ENCODE data around the gene HSDL1.

Gene HSDL1

GRCh38 chr16:84144859-84145639 lies at the start of gene HSDL1, which contains the start of gene DNAAF1:
TSS of gene HSDL1 (minus strand) at chr16:84145177. CDS start at chr16:84131321, 13,856 bp downstream.
TSS of gene DNAAF1 (plus strand) at chr16:84145308. CDS start at chr16:84145441, 133 bp downstream.
- DNase-seq = no peak

DNA sequence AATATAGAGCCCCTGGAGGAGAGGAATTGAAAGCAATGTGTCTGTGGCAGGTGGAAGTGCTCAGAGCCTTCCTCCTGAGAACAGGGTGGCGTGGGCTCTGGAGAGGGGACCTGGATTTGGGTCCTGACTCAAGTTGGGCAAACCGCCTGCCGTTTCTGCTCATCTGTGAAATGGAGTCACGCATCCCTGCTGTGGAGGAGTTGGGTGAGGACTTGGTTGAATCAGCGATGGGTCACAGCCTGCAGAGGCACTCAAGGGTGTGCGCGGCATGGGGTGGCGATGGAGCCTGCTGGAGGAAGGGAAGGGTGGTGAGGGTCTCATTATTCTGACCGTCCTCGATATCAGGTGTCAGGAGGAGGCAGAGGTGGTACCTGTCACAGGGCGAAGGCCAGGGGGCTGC lies 49.0 kb upstream of the HSDL1 start:
- no peak for DNase-seq

DNA sequence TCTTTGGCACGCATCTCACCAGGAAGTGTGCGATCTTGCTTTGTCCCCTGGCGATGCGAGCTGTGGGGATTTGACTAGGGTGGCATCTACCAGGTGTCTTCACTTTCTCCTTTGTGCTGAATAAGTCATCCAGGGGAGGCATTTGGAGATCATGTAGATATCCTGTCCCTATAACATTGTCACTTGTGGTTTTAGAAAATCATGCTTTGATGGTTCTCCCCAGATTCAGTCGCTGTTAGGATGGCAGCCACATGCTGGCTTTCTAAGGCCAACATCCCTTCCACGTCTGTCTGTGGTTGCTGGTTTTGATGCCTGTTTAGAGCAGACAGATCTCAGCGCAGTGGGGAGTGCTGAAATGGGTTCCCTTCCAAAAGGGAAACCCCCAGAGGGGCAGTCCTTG lies 48.5 kb upstream of the HSDL1 start:
- no peak for DNase-seq

DNA sequence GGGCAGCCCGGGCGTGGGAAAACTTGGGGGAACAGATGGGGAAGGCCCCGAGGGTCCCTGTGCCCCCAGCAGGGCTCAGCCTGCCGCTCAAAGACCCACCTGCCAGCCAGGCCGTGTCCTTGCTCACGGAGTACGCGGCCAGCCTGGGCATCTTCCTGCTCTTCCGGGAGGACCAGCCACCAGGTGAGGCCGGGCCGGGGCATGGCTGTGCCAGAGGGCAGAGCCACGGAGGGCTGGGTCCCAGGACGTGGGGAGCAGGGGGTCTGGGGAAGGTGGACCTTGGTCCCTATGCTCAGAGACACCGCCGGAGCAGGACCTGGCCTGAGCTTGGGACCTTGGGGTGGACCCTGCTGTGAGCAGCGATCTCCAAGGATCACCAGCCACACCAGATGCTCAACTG lies 46.5 kb upstream of the HSDL1 start:
- DNase-seq = no peak

GRCh38 chr16:84190731-84191388 lies 45.9 kb upstream of the HSDL1 start, which contains the start of gene ADAD2:
TSS of gene ADAD2 (plus strand) at chr16:84191157. CDS start at chr16:84191231, 74 bp downstream.
- DNase-seq = no peak

DNA sequence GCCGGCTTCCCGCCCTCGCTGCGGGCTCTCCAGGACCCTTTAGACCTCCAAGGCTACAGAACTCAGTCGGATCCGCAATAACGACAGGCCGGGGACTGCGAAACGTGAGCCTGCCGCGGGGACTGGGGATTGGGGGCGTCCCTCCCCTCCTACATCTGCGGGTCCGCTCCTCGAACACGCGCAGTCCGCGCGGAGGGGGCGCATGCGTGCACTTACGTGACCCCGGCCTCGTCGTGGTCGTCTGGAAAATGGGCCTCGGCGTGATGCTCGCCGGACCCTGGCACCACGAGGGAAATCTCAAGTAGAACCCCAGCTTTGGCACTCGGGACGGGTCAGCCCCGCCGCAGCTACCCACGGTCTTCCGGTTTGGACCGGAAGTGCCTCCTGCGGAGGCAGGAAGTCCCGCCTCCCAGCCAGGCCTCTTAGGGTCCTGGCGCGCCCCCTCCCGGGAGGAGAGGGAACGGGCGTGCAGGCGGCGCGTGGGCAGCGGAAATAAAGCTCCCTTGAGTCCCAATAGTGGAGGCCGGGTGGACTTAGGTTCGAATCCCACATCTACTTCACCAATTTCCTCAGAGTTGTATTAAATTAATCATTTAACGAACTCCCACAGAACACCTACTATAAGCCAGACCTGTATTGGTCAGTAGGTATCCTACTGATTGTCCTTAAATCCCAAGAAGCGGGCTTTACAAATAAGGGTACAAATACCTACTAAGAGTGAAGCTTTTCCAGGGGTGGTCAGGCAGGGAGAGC lies 41.9 kb upstream of the HSDL1 start, which contains the start of gene TAF1C:
TAF1C (minus strand) TSS at position 373 of the 753 bp plus-strand sequence. CDS start 2,069 bp downstream, outside the sequence.
- peak; percentile 44 for DNase-seq

DNA sequence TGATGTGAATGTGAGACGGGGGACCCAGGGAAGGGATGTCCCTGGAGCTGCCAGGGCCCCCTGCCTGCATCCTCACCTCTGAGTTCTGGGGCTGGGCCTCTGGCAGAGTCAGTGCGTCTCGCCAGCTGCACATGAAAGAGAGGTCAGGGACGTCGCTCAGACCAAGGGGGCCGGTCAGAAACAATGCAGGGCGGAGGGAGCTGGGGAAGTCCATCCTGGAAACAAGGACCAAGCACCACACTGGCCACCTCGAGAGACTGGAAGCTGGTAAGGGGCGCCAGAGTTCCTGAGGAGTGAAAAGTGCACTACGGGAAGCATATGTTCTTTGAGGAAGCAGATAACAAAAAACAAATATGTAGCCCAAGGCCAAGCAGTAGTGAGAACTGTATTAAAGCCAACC lies 39.8 kb upstream of the HSDL1 start:
- no peak for DNase-seq

- DNase-seq = no peak
These were observed 39.1 kb upstream of the HSDL1 start for GRCh38 chr16:84183911-84184591.

DNA sequence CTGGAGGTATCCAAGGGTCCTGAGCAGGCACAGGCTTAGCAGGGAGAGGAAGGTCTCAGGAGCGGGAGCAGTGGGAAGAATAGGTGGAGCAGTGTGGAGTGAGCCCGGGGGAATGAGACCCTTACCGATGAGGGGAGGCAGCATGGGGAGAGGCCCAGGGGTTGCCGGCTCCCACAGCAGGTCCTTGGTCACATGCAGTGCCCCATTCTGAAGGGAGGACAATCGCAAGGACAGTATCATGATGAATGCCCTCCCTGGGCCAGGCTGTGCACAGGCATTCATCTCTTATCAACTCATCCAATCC lies 38.5 kb upstream of the HSDL1 start:
- no peak for DNase-seq

GRCh38 chr16:84182680-84183571 lies 37.9 kb upstream of the HSDL1 start:
- DNase-seq = no peak

GRCh38 chr16:84182104-84182503 lies 37.1 kb upstream of the HSDL1 start:
- DNase-seq = no peak

GRCh38 chr16:84181144-84181915 lies 36.4 kb upstream of the HSDL1 start:
- DNase-seq = no peak

- no peak for DNase-seq
These were observed 35.7 kb upstream of the HSDL1 start for GRCh38 chr16:84180519-84181140.

DNA sequence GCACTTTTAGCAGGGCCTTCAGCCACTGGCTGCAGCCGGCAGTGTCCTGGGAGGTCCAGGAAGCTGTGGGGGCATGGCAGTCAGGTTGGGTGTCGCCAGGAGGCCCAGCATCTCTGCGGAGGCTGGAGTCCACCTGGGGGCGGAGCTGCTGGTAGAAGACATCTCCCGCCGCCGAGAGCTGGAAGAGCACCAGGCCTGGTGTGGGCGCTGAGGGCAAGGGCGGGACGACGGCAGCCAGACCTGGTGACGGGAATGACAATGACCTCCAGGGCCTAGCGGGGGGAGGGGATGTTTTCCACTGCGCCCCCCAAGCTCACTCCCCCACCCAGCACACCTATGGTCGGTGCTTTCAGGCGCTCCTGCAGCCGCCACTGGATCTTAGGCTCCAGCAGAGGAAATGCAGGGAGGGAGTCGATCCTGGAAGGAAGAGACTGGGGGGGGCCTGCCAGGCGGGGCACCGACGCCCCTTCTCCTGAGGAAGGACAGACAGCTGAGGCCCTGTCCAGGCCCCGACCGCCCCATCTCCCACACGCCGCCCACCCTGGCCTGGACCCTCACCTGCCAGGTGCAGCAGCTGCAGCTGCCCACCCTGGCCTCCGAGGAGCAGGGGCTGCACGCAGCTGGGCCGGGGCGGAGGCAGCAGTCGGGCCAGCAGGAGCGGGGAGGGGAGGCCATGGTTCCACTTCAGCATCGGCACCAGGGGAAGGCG lies 34.8 kb upstream of the HSDL1 start:
- no peak for DNase-seq

GRCh38 chr16:84178892-84179611 lies 34.1 kb upstream of the HSDL1 start:
- DNase-seq = no peak

DNA sequence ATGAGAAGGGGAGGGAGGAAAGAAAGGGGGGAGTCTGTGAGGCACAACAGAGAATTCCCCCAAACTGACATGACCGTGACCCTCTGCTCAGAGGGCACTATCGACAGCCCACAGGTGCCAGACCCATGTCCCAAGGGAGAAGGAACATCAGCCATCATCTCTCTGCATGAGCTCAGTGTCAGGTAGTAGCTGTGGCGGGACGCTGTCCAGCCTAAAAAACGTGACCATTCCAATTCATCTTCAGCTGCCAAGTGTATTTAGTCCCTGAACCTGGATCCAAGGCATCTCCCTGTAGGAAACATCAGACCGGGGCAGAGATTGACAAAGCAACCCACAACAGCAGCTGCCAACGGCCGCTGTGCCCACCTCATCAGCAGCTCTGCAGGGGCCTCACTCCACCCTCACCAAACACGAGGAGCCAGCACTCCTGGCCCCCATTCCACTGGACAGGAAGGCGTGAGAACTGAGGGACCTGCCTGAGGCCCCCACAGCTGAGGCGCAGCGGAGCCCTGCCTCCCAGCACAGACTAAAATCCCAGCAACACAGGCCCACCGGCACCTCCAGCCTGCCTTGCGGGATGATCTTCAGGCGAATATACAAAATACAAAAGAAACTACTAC lies 33.3 kb upstream of the HSDL1 start:
- DNase-seq = no peak

DNA sequence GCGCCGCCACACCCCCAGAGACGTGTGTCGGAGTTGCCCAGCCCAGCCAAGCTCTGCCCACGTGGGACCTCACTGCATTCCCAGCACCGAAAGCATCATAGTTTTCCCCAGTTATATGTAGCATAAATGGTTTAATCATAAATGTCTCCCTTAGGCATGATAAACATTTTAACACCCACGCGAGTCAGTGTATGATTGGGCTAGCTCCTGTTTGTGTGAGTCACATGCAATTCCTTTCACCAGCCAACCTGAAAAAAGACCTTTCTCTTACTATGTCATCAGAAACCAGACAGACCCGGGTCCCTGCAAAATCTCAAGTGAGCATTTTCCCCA lies 32.7 kb upstream of the HSDL1 start:
- DNase-seq = no peak

- DNase-seq = no peak
These were observed 31.4 kb upstream of the HSDL1 start for GRCh38 chr16:84176192-84177053.

Measured in NCI-H2081 treated with DMSO at 0.1 percent for 48 hours (cell line).